HL-60 (cell line): ENCODE measurements around the gene C1orf141.

Experiments
- DNase-seq, 2 experiments: peaks; one replicate each; pipeline ENCODE4 v3.0.0-alpha.2; 2010 to 2020; ENCODE audit warnings: low read depth in 1 of 2, low spot score in 1 of 2
- H3K27ac ChIP-seq: fragments of 250-450 bp; sonication (Bioruptor Pico); replicated peaks from 2 replicates; pipeline ENCODE4 v1.5.1; 2020; ENCODE audit warnings: mild to moderate bottlenecking, moderate library complexity
- H3K27me3 ChIP-seq: fragments of 250-450 bp; sonication (Bioruptor Pico); 2 replicates; pipeline ENCODE4 v1.5.1; 2021; ENCODE audit warnings: mild to moderate bottlenecking, moderate library complexity; ENCODE audit not compliant: insufficient read depth, poor library complexity, severe bottlenecking
- H3K4me3 ChIP-seq: replicated peaks from 2 replicates; pipeline ENCODE4 v1.5.1; 2011; ENCODE audit warnings: mild to moderate bottlenecking, control low read depth, low read length; ENCODE audit not compliant: insufficient read depth
- GABPA ChIP-seq: IDR thresholded peaks from 2 replicates; pipeline ENCODE4 v1.6.1; 2012; ENCODE audit warnings: low read depth
- POLR2AphosphoS5 ChIP-seq: IDR thresholded peaks from 2 replicates; pipeline ENCODE4 v1.6.1; 2012; ENCODE audit warnings: low read depth
- SPI1 ChIP-seq: IDR thresholded peaks from 2 replicates; pipeline ENCODE4 v1.6.1; 2012; ENCODE audit warnings: low read depth, mild to moderate bottlenecking, borderline replicate concordance
- TF ChIP-seq, protein P1 (sequence below): IDR thresholded peaks from 2 replicates; pipeline ENCODE4 v1.6.1; 2012; ENCODE audit warnings: low read depth; ENCODE audit not compliant: insufficient replicate concordance
- TF ChIP-seq, protein P2 (sequence below): IDR thresholded peaks from one replicate; pipeline ENCODE4 v1.5.1; 2011; ENCODE audit warnings: low read length, control low read depth, inconsistent platforms; ENCODE audit not compliant: insufficient read depth

C1orf141 gene

DNA sequence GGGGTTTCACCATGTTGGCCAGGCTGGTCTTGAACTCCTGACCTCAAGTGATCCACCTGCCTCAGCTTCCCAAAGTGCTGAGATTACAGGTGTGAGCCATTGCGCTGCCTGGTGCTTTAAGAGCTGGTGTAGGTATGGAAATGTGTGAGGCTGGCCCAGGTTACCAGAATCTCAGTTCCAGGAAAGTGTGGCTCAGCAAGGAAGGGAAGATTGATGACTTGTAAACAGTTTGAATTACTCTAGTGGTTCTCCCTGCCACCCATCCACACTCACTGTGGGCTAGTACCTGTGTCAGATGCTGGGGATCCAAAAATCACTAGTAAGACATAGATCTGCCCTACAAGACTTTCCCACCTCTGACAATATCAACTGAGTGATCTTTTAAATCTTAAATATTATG is 46.3 kb downstream of the C1orf141 start:
- DNase-seq = no peak
- TF ChIP-seq GABPA (no peak), SPI1 (no peak), POLR2AphosphoS5 (no peak)
- TF ChIP-seq, protein P1, sequence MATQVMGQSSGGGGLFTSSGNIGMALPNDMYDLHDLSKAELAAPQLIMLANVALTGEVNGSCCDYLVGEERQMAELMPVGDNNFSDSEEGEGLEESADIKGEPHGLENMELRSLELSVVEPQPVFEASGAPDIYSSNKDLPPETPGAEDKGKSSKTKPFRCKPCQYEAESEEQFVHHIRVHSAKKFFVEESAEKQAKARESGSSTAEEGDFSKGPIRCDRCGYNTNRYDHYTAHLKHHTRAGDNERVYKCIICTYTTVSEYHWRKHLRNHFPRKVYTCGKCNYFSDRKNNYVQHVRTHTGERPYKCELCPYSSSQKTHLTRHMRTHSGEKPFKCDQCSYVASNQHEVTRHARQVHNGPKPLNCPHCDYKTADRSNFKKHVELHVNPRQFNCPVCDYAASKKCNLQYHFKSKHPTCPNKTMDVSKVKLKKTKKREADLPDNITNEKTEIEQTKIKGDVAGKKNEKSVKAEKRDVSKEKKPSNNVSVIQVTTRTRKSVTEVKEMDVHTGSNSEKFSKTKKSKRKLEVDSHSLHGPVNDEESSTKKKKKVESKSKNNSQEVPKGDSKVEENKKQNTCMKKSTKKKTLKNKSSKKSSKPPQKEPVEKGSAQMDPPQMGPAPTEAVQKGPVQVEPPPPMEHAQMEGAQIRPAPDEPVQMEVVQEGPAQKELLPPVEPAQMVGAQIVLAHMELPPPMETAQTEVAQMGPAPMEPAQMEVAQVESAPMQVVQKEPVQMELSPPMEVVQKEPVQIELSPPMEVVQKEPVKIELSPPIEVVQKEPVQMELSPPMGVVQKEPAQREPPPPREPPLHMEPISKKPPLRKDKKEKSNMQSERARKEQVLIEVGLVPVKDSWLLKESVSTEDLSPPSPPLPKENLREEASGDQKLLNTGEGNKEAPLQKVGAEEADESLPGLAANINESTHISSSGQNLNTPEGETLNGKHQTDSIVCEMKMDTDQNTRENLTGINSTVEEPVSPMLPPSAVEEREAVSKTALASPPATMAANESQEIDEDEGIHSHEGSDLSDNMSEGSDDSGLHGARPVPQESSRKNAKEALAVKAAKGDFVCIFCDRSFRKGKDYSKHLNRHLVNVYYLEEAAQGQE = no peak
- TF ChIP-seq, protein P2, sequence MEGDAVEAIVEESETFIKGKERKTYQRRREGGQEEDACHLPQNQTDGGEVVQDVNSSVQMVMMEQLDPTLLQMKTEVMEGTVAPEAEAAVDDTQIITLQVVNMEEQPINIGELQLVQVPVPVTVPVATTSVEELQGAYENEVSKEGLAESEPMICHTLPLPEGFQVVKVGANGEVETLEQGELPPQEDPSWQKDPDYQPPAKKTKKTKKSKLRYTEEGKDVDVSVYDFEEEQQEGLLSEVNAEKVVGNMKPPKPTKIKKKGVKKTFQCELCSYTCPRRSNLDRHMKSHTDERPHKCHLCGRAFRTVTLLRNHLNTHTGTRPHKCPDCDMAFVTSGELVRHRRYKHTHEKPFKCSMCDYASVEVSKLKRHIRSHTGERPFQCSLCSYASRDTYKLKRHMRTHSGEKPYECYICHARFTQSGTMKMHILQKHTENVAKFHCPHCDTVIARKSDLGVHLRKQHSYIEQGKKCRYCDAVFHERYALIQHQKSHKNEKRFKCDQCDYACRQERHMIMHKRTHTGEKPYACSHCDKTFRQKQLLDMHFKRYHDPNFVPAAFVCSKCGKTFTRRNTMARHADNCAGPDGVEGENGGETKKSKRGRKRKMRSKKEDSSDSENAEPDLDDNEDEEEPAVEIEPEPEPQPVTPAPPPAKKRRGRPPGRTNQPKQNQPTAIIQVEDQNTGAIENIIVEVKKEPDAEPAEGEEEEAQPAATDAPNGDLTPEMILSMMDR = no peak
- Histone ChIP-seq H3K27me3 (no peaks in the 10 kb centered on the region), H3K4me3 (no peak overlapping the region), H3K27ac (no peak overlapping the region)

DNA sequence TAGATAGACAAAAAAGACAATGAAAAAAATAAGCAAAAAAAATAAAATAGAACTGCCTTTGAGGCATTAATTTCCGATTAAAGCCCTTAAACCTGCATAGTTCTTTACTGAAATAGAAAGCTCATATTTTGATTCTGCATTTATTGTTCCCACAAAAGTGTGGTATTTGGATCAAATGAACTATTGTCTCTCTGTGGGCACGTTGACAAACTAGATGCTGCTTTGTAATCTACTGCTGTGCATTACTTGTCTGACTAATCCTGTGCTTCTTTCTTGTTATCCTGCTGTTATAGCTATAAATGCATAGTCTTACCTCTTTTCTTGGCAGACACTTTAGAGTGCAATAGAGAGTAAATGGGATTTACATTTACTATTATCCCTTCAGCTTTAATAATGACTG is 49.4 kb downstream of the C1orf141 start:
- TF ChIP-seq, protein P1 = no peak
- TF ChIP-seq GABPA (no peak), SPI1 (no peak), POLR2AphosphoS5 (no peak)
- TF ChIP-seq, protein P2 = no peak
- H3K4me3 ChIP-seq = no peak overlapping the region
- DNase-seq = no peak
- no peaks in the 10 kb centered on the region for H3K27me3 ChIP-seq
- no peak overlapping the region for H3K27ac ChIP-seq

DNA sequence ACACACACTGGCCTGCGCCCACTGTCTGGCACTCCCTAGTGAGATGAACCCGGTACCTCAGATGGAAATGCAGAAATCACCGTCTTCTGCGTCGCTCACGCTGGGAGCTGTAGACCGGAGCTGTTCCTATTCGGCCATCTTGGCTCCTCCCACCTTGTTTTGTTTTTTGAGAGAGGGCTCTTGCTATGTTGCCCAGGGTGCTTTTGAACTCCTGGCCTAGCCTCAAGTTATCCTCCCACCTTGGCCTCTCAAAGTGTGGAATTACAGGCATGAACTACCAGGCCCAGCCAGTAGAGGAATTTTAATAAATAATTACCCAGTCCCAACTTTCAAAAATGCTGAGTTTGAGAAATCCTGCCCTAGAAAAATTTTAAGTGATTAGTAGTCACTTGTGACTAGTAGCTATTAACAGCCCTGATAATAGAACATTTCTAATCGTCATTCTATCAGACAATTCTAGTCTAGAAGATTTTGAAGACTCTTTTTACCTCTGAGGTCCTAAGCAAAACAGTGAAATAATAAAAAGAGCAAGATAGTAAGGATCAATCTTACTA is 49.9 kb downstream of the C1orf141 start:
- no peak overlapping the region for H3K27ac ChIP-seq
- no peak overlapping the region for H3K4me3 ChIP-seq
- TF ChIP-seq SPI1 = no peak
- no peak for DNase-seq
- H3K27me3 ChIP-seq = no peaks in the 10 kb centered on the region

DNA sequence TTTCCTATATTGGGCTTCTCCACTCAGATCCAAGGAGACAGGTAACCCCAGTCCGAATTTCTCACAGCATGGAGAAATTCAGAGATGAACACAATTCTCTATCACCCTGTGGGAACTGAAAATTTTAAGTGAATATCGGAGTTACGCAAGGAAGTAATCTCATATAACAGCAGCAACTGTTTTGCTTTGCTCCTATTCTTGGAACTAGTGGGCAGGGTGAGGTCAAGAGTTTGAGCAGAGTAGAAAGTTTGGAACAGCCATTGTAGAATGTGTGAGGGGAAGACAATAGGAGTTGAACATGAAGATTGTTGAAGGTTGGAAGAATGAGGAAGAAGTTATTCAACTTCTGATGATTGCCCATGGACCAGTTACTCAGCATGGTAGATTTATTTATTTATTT is 56.5 kb downstream of the C1orf141 start:
- no peak overlapping the region for H3K4me3 ChIP-seq
- no peak overlapping the region for H3K27ac ChIP-seq
- no peak for TF ChIP-seq GABPA
- TF ChIP-seq, protein P2 = no peak
- TF ChIP-seq, protein P1 = no peak
- no peak for TF ChIP-seq POLR2AphosphoS5
- TF ChIP-seq SPI1 = no peak
- no peaks in the 10 kb centered on the region for H3K27me3 ChIP-seq
- DNase-seq = no peak
